ENCODE results near the gene GANC.
"Not testable (repeated sequence)": the region's sequence is repeated elsewhere in the genome, so short reads cannot be mapped to it uniquely, and the experiment has no call there.

The GANC gene, protein sequence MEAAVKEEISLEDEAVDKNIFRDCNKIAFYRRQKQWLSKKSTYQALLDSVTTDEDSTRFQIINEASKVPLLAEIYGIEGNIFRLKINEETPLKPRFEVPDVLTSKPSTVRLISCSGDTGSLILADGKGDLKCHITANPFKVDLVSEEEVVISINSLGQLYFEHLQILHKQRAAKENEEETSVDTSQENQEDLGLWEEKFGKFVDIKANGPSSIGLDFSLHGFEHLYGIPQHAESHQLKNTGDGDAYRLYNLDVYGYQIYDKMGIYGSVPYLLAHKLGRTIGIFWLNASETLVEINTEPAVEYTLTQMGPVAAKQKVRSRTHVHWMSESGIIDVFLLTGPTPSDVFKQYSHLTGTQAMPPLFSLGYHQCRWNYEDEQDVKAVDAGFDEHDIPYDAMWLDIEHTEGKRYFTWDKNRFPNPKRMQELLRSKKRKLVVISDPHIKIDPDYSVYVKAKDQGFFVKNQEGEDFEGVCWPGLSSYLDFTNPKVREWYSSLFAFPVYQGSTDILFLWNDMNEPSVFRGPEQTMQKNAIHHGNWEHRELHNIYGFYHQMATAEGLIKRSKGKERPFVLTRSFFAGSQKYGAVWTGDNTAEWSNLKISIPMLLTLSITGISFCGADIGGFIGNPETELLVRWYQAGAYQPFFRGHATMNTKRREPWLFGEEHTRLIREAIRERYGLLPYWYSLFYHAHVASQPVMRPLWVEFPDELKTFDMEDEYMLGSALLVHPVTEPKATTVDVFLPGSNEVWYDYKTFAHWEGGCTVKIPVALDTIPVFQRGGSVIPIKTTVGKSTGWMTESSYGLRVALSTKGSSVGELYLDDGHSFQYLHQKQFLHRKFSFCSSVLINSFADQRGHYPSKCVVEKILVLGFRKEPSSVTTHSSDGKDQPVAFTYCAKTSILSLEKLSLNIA (N-terminal part only)

DNA sequence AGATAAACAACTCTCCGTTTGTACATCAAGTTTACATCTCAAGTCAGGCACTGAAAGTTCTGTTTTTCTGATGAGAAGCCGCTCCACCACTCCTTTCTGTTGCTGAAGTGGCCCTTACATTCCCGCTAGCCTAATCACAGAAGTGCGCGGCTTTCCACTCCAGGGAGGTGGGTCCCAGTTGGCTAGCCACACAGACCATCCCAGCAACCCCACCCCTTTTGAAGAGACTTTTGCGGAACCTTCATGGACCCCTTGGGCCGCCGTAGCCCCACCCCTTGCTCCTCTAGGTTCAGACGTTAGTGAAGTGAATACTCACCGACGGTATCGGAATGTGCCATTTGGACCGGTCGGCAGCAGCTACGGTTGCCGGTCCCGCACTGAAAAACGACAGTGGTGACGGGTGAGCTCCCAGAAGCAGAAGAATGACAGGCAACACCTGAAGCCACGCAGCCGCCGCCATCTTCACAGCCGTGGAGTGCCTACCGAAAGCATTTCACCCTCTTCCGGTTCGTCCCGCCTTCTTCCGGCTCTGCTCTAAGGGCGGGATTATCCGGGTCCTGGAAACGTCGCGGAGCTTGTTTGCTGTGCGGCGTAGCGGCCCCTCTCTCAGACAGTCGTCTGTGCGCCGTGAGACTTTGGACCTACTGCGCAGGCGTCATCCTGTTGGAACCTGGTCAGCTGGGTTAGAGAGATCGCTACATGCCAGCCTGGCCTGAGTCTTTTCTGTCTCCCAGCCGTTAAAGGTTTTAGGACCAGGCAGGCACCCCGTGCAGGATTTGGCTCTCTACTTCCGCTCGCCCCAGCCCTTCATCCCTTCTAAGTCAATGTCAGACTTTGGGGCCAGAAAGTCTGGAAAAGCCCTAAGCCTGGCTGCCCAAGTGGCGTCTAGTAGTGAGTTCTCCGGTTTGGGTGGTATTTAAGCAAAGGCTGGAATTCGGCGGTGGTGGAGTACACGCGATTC is at the start of gene GANC, which contains the start of gene TMEM87A:
GANC (plus strand) TSS at position 263 of the 961 bp plus-strand sequence. CDS start 1,281 bp downstream, outside the sequence.
TMEM87A (minus strand) TSS at position 495 of the 961 bp plus-strand sequence; CDS start at position 460, 35 bp downstream.
- Histone ChIP-seq H3K27me3 (ENCODE audit: low read depth) (no peaks in the 10 kb centered on the region), H3K36me3 (replicated peaks) (peaks cover under 1% of the 10 kb centered on the region; the same call in 1 of the 2 replicates), H3K4me1 (peaks cover 25% of the 10 kb centered on the region), H3K4me3 (peak within 1 kb of the TSS; percentile 72), H3K9me3 (no peaks in the 10 kb centered on the region)
- in situ Hi-C loops (cut with MboI; ENCODE audit: low sequenced_read_pairs): no loop called here
- DNase-seq (ENCODE audit: low spot score in 2 of 2): peak; percentile 98 to 99

DNA sequence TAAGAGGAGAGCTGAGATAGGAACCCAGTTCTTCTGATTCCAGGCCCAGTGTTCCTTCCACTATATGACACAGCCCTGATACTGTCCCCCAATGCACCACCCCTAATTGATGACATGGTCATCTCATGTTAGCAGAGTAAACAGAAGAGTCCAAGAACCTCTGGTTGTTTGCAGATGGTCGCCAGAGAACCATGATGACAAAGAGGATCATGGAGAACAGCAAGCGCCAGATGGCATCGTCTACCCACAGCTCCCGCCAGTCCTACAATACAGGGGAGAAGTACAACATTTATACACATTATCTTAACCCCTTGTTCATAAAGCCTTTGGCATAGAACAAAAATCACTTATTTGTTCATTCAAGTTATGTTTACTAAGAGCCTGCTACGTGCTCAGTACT is 46.4 kb upstream of the GANC start:
- Histone ChIP-seq H3K36me3 (replicated peaks) (peaks cover 26% of the 10 kb centered on the region), H3K9me3 (no peaks in the 10 kb centered on the region), H3K4me3 (no peak overlapping the region), H3K27me3 (ENCODE audit: low read depth) (no peaks in the 10 kb centered on the region), H3K4me1 (no peaks in the 10 kb centered on the region; the same call in 1 of the 2 replicates)
- DNase-seq (ENCODE audit: low spot score in 2 of 2): no peak
- in situ Hi-C loops (cut with MboI; ENCODE audit: low sequenced_read_pairs): no loop called here

DNA sequence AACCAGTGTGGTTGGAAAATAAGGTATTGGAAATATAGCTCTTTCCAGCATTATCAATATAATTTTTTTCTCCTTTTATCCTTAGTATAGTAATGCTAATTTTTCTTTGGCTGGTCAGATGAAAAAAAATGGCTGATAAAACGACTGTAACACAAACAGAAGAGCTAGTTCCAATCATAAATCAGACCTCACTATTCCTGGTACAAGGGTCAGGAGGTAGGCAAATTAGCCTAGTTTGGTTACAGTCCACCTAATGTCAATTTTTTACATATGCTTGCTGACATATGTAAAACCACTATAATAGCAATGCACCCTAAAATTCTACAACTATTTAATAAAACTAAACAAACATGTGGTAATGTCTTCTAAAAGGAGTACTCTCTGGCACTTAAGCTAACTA is 45.0 kb upstream of the GANC start:
- H3K36me3 ChIP-seq (replicated peaks): peaks cover 26% of the 10 kb centered on the region
- no peak overlapping the region for H3K4me3 ChIP-seq
- in situ Hi-C loops (cut with MboI; ENCODE audit: low sequenced_read_pairs): no loop called here

DNA sequence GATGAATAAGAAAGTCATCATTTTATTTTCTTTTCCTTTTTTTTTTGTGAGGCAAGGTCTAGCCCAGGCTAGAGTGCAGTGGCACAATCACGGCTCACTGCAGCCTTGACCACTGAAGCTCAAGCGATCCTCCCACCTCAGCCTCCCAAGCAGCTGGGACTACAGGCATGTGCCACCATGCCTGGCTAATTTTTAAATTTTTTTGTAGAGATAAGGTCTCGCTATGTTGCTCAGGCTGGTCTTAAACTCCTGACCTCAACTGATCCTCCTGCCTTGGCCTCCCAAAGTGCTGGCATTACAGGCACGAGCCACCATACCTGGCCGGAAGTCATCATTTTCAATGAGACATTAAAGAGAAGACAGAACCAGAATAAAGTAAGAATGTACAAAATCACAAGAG is 44.0 kb upstream of the GANC start:
- H3K4me3 ChIP-seq; H3K4me1 ChIP-seq; H3K27me3 ChIP-seq (ENCODE audit: low read depth); DNase-seq (ENCODE audit: low spot score in 2 of 2); in situ Hi-C loops (cut with MboI; ENCODE audit: low sequenced_read_pairs); H3K9me3 ChIP-seq: not testable (repeated sequence)
- H3K36me3 ChIP-seq (replicated peaks): peaks cover 26% of the 10 kb centered on the region

More for the DNA sequence above, 45.0 kb upstream of the GANC start:
- H3K27me3 ChIP-seq (ENCODE audit: low read depth): no peaks in the 10 kb centered on the region
- no peaks in the 10 kb centered on the region for H3K9me3 ChIP-seq
- H3K4me1 ChIP-seq: no peaks in the 10 kb centered on the region; the same call in 1 of the 2 replicates
- DNase-seq (ENCODE audit: low spot score in 2 of 2): no peak

DNA sequence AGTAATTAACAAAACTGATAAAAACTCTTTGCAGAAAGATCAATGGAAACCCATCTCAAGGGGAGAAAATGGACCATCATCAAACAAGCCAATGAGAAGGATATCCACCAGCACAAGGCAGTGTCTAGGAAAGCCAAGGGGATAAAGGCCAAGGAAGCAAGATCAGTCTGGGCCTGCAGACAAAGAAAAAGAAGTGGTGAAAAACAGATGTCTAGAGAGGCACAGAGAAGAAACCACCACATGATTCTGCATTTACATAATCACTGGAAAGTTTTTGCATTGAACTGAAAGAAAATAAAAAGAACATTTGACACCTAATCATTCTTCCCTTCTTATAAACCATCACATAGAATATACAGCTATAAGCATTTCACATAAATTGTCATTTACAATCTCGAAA is 41.9 kb upstream of the GANC start:
- no peak overlapping the region for H3K4me3 ChIP-seq
- H3K27me3 ChIP-seq (ENCODE audit: low read depth): no peaks in the 10 kb centered on the region
- H3K4me1 ChIP-seq: no peaks in the 10 kb centered on the region; the same call in 1 of the 2 replicates
- in situ Hi-C loops (cut with MboI; ENCODE audit: low sequenced_read_pairs): no loop called here
- DNase-seq (ENCODE audit: low spot score in 2 of 2): no peak
- no peaks in the 10 kb centered on the region for H3K9me3 ChIP-seq
- peaks cover 25% of the 10 kb centered on the region for H3K36me3 ChIP-seq (replicated peaks)

DNA sequence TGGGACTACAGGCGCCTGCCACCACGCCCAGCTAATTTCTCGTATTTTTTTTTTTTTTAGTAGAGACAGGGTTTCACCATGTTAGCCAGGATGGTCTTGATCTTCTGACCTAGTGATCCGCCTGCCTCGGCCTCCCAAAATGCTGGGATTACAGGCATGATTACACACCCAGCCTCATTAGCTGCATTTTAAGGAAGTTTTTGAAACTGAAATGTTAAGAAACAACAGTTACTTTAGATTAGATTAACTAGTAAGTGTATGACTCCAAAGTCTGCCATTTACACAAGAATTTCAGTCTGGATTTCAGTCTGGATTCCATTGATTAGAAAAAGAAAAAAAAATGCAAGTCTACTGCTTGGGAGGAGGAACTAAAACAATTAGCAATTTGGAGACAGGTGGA is 40.4 kb upstream of the GANC start:
- peaks cover 18% of the 10 kb centered on the region for H3K36me3 ChIP-seq (replicated peaks)
- H3K9me3 ChIP-seq: no peaks in the 10 kb centered on the region
- no peaks in the 10 kb centered on the region; the same call in 1 of the 2 replicates for H3K4me1 ChIP-seq
- H3K4me3 ChIP-seq: no peak overlapping the region
- in situ Hi-C loops (cut with MboI; ENCODE audit: low sequenced_read_pairs): no loop called here
- DNase-seq (ENCODE audit: low spot score in 2 of 2): no peak
- no peaks in the 10 kb centered on the region for H3K27me3 ChIP-seq (ENCODE audit: low read depth)

DNA sequence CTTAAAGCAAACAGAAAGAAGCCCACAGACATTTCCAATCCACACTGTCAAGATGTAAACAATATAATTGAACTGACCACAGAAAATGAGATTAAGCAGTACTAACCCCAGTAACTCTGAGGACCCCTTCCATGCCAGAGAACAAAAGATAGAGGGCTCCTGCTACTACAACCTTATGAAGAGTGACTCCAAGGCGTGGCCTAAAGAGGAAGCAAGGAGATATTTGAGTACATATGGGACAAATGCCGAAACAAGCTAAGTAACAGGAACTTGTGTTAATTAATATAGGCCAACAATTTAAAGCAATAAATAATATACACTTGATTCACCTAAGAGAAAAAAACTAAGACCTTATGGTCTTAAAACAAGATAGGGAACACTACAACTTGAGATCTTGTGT is 39.9 kb upstream of the GANC start:
- DNase-seq (ENCODE audit: low spot score in 2 of 2): no peak
- H3K9me3 ChIP-seq: no peaks in the 10 kb centered on the region
- in situ Hi-C loops (cut with MboI; ENCODE audit: low sequenced_read_pairs): no loop called here
- no peaks in the 10 kb centered on the region; the same call in 1 of the 2 replicates for H3K4me1 ChIP-seq
- peaks cover 14% of the 10 kb centered on the region for H3K36me3 ChIP-seq (replicated peaks)
- no peak overlapping the region for H3K4me3 ChIP-seq
- no peaks in the 10 kb centered on the region for H3K27me3 ChIP-seq (ENCODE audit: low read depth)

DNA sequence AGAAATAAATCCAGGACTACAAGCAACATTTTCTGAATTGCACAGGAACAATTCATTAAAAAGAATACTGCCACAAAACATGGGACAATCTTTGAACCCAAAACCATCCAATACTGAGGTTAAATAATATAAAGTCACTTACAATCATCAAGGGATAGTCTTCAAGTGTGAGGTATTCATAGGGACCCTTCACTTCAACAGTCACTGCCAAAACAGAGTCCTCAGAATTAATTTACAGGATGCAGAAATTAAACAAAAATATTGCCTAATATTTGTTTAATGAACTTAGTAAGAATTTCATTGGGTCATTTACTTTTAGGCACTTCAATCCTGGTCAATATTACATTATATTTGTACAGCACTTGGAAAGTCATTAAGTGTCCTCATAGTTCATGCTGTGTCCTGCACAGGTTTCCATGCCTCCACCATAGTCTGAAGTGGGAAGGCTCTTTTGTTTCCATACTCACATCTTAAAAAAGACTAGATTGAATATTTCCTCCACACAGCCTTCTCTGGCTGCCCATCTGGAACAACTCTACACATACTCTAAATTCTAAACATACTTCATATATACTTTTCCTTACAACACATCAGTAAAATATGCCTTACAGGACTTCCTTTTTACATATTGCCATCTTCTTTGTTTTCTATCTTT is 33.3 kb upstream of the GANC start:
- DNase-seq (ENCODE audit: low spot score in 2 of 2): no peak
- H3K36me3 ChIP-seq (replicated peaks): peaks cover 21% of the 10 kb centered on the region
- no peaks in the 10 kb centered on the region for H3K4me1 ChIP-seq
- in situ Hi-C loops (cut with MboI; ENCODE audit: low sequenced_read_pairs): no loop called here
- no peak overlapping the region for H3K4me3 ChIP-seq
- H3K9me3 ChIP-seq: no peaks in the 10 kb centered on the region
- no peaks in the 10 kb centered on the region for H3K27me3 ChIP-seq (ENCODE audit: low read depth)

DNA sequence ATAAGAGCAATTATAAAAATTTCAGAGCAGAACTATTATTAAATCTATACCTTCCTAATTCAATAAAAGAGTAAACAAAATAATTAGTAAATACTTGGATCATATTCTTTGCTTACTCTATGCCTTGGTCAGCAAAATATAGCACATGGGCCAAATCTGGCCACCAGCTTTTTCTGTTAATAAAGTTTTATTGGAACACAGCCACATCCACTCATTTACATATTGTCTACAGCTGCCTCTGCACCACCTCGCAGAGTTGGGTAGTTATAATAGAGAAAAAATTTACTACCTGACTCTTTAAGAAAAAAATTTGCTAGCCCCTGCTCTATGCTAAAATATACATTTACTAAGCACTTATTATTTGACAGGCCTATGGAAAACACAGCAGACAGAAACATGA is 32.2 kb upstream of the GANC start:
- no peak for DNase-seq (ENCODE audit: low spot score in 2 of 2)
- in situ Hi-C loops (cut with MboI; ENCODE audit: low sequenced_read_pairs): no loop called here
- H3K4me1 ChIP-seq: no peaks in the 10 kb centered on the region
- no peaks in the 10 kb centered on the region for H3K27me3 ChIP-seq (ENCODE audit: low read depth)
- no peak overlapping the region for H3K4me3 ChIP-seq
- peaks cover 18% of the 10 kb centered on the region for H3K36me3 ChIP-seq (replicated peaks)
- no peaks in the 10 kb centered on the region for H3K9me3 ChIP-seq

DNA sequence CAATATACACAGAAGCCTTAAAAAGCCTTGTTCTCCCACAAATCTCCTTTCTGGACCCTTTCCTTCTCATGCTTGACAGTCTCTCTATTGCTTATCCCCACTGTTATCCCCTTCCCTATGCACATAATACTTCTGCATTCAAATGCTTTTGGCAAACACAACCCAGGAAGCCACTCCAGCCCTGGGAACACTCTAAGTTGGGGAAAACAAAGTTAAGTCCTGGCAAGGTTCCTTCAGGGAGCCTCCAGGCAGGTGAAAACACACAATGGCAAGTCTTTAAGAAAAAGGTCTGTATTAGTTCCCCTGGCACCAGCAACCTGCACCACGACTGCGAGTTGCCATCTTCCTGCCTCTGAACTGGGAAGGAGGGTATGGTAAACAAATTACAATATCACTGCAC is 19.7 kb upstream of the GANC start:
- H3K9me3 ChIP-seq: 0 out of 2 replicates have a peak, but pooled peaks cover 5% of the 10 kb centered on the region
- no peak overlapping the region for H3K4me3 ChIP-seq
- no peaks in the 10 kb centered on the region for H3K4me1 ChIP-seq
- no peaks in the 10 kb centered on the region for H3K27me3 ChIP-seq (ENCODE audit: low read depth)
- in situ Hi-C loops (cut with MboI; ENCODE audit: low sequenced_read_pairs): no loop called here
- no peak for DNase-seq (ENCODE audit: low spot score in 2 of 2)
- peaks cover 11% of the 10 kb centered on the region for H3K36me3 ChIP-seq (replicated peaks)

DNA sequence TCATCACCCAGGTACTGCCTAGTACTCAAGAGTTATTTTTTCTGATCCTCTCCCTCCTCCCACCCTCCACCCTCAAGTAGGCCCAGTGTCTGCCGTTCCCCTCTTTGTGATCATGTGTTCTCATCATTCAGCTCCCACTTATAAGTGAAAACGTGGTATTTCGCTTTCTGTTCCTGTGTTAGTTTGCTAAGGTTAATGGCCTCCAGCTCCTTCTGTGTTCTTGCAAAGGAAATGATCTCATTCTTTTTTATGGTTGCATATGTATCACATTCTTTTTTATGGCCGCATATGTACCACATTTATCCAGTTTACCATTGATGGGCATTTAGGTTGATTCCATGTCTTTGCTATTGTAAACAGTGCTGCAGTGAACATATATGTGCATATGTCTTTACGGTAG is 8.2 kb upstream of the GANC start:
- no peaks in the 10 kb centered on the region for H3K27me3 ChIP-seq (ENCODE audit: low read depth)
- peaks cover 14% of the 10 kb centered on the region for H3K4me1 ChIP-seq
- H3K36me3 ChIP-seq (replicated peaks): peaks cover 54% of the 10 kb centered on the region
- in situ Hi-C loops (cut with MboI; ENCODE audit: low sequenced_read_pairs): no loop called here
- peak; percentile 42 to 46 for DNase-seq (ENCODE audit: low spot score in 2 of 2)
- H3K9me3 ChIP-seq: no peaks in the 10 kb centered on the region
- no peak overlapping the region for H3K4me3 ChIP-seq

DNA sequence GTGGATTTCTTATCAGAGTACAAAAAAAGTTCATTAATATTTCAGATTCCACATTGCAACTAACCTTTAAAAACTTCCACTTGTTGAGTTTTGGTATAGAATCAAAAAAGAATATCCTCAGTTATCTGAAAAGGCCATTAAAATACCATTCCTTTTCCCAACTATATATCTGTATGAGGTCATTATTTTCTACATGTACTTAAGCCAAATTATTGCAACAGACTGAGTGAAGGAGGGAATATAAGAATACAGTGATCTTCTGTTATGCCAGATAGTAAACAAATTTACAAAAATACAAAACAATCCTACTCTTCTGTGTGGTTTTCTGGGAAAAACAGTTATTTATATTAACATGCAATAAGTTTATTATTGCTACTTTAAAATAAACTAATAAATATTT is 5.7 kb upstream of the GANC start:
- no peaks in the 10 kb centered on the region for H3K9me3 ChIP-seq
- in situ Hi-C loops (cut with MboI; ENCODE audit: low sequenced_read_pairs): no loop called here
- no peak for DNase-seq (ENCODE audit: low spot score in 2 of 2)
- peaks cover 40% of the 10 kb centered on the region for H3K36me3 ChIP-seq (replicated peaks)
- no peaks in the 10 kb centered on the region for H3K27me3 ChIP-seq (ENCODE audit: low read depth)
- H3K4me3 ChIP-seq: no peak overlapping the region
- H3K4me1 ChIP-seq: peaks cover 29% of the 10 kb centered on the region
